Gastrocnemius medialis (tissue), 4 donors: ENCODE results near the gene PACSIN2. TPM values are rescaled to one million over a fixed set of nuclear protein-coding genes. Genes with fewer than 3 reads are reported as not detected.
A peak's percentile ranks its signal among the peaks of the same experiment; 100 is the strongest.

Source experiments
- ATAC-seq, 2 donors: fragments of 150-250 bp; one replicate each; pipeline ENCODE4 v1.9.1; 2016
- DNase-seq, 2 donors: peaks; one replicate each; pipeline ENCODE4 v3.0.0-alpha.2; 2019
- H3K27ac ChIP-seq, 4 donors: fragments of 200-600 bp; sonication (generic); 1 replicate in 1 of 4; 2 replicates in 3 of 4; pipeline ENCODE4 v1.5.1; 2016 to 2018; ENCODE audit warnings: mild to moderate bottlenecking in 2 of 4, moderate library complexity in 1 of 4
- H3K27me3 ChIP-seq, 3 donors: fragments of 200-600 bp; sonication (generic) in 2 of 3; 1 replicate in 1 of 3; 2 replicates in 2 of 3; pipeline versions ENCODE4 v1.5.1 to v1.6.0; 2016 to 2019; ENCODE audit warnings: mild to moderate bottlenecking in 1 of 3, moderate library complexity in 1 of 3
- H3K36me3 ChIP-seq, 2 donors: fragments of 200-600 bp; sonication (generic) in 1 of 2; one replicate each; pipeline ENCODE4 v1.5.1; 2017 to 2018
- H3K4me1 ChIP-seq, 2 donors: fragments of 200-600 bp; sonication (generic) in 1 of 2; one replicate each; pipeline ENCODE4 v1.5.1; 2016 to 2017; ENCODE audit warnings: mild to moderate bottlenecking in 2 of 2
- H3K4me3 ChIP-seq, 4 donors: fragments of 200-600 bp; sonication (generic) in 3 of 4; 1 replicate in 1 of 4; 2 replicates in 3 of 4; pipeline ENCODE4 v1.5.1; 2016 to 2019; ENCODE audit warnings: mild to moderate bottlenecking in 2 of 4
- H3K9me3 ChIP-seq, 3 donors: fragments of 200-600 bp; sonication (generic) in 2 of 3; 1 replicate in 1 of 3; 2 replicates in 2 of 3; pipeline ENCODE4 v1.5.1; 2016 to 2019
- CTCF ChIP-seq, 5 experiments: fragments of 450-650 bp in 3 of 5; fragments of 200-600 bp in 2 of 5; sonication (generic) in 2 of 5; IDR thresholded peaks in 4 of 5; conservative IDR thresholded peaks in 1 of 5; 1 replicate in 4 of 5; 2 replicates in 1 of 5; pipeline ENCODE4 v1.5.1; 2016 to 2019; ENCODE audit warnings: antibody characterized with exemption in 5 of 5, mild to moderate bottlenecking in 3 of 5, moderate library complexity in 3 of 5
- POLR2A ChIP-seq, 2 donors: fragments of 450-650 bp; IDR thresholded peaks; one replicate each; pipeline ENCODE4 v1.6.1; 2017; ENCODE audit warnings: antibody characterized with exemption in 2 of 2, mild to moderate bottlenecking in 2 of 2, moderate library complexity in 2 of 2
- in situ Hi-C, 4 donors: fragments of 200-750 bp; cut with MboI; loops; one replicate each; pipeline versions ENCODE4 v1.15.0 to v1.8.0; 2017; ENCODE audit warnings: low sequenced_read_pairs in 4 of 4
- intact Hi-C: fragments of 100-400 bp; cut with DNase I; formaldehyde crosslinking; loops from one replicate; pipeline ENCODE4 v1.15.1; 2023; ENCODE audit warnings: low total_unique reads
- total RNA-seq, 4 donors: library from RNA; depleted of rRNA; stranded (reverse); fragments of >200 nt; gene quantifications; one replicate each; pipeline versions ENCODE4 v1.1.0 to v1.2.3, GENCODE V29; 2016

The PACSIN2 gene
- total RNA-seq, 4 donors from 2014 or later = 37.3 to 45.9 (median 39.8) TPM

- peaks cover 79 to 83% of the 10 kb centered on the region in 2 donors for H3K4me1 ChIP-seq
- no peaks in the 10 kb centered on the region for H3K27me3 ChIP-seq
- DNase-seq (peak; percentile 81 to 90), ATAC-seq (peak; percentile 59 to 70)
- TF ChIP-seq CTCF (IDR thresholded peaks at IDR 0.05 in 4 of 5, conservative IDR thresholded peaks at IDR 0.05 in 1 of 5) = peak; percentile 53 to 64 (median 54)
- no peak for TF ChIP-seq POLR2A (IDR thresholded peaks at IDR 0.05)
- no peaks in the 10 kb centered on the region for H3K9me3 ChIP-seq
- H3K36me3 ChIP-seq = no peaks in the 10 kb centered on the region
- in situ Hi-C loops (loop anchor here in 1 of 4 donors (10.0 kb wide), 1 partner anchor 64 kb away; no protein-coding TSS in a partner anchor), intact Hi-C loops (loop anchor here (5.0 kb wide), 1 partner anchor 57 kb away; no protein-coding TSS in a partner anchor)
- no peak overlapping the region for H3K4me3 ChIP-seq
- peak overlapping the region; percentile 63 to 87 (median 78) for H3K27ac ChIP-seq
These were observed 104.6 kb downstream of the PACSIN2 start for GRCh38 chr22:42910221-42910942.

GRCh38 chr22:42909363-42910058, 105.4 kb downstream of the PACSIN2 start:
- in situ Hi-C loops (loop anchor here in 1 of 4 donors (10.0 kb wide), 1 partner anchor 65 kb away; no protein-coding TSS in a partner anchor), intact Hi-C loops (loop anchor here (1.0 to 5.0 kb wide), 3 partner anchors 58 to 262 kb away; partner anchors contain the start of gene CYB5R3)
- TF ChIP-seq POLR2A (IDR thresholded peaks at IDR 0.05) (no peak), CTCF (IDR thresholded peaks at IDR 0.05 in 4 of 5, conservative IDR thresholded peaks at IDR 0.05 in 1 of 5) (no peak)
- no peaks in the 10 kb centered on the region for H3K9me3 ChIP-seq
- H3K4me1 ChIP-seq = peaks cover 82 to 83% of the 10 kb centered on the region in 2 donors
- H3K36me3 ChIP-seq = no peaks in the 10 kb centered on the region
- DNase-seq (no peak), ATAC-seq (no peak)
- peak overlapping the region; percentile 65 to 87 (median 78) for H3K27ac ChIP-seq
- H3K4me3 ChIP-seq = no peak overlapping the region
- H3K27me3 ChIP-seq = no peaks in the 10 kb centered on the region

- intact Hi-C loops = loop anchor here (5.0 kb wide), 1 partner anchor 261 kb away; the partner anchor contains the start of gene CYB5R3
- in situ Hi-C loops = no loop called here
These were observed 106.6 kb downstream of the PACSIN2 start for GRCh38 chr22:42908374-42908746.

More at GRCh38 chr22:42908374-42908746, 106.6 kb downstream of the PACSIN2 start:
- ATAC-seq = no peak
- no peak for TF ChIP-seq POLR2A (IDR thresholded peaks at IDR 0.05)
- no peak for TF ChIP-seq CTCF (IDR thresholded peaks at IDR 0.05 in 4 of 5, conservative IDR thresholded peaks at IDR 0.05 in 1 of 5)
- H3K4me3 ChIP-seq = no peak overlapping the region
- peak overlapping the region; percentile 65 to 87 (median 77) for H3K27ac ChIP-seq
- H3K36me3 ChIP-seq = no peaks in the 10 kb centered on the region
- no peaks in the 10 kb centered on the region for H3K9me3 ChIP-seq
- H3K27me3 ChIP-seq = no peaks in the 10 kb centered on the region
- peaks cover 76 to 83% of the 10 kb centered on the region in 2 donors for H3K4me1 ChIP-seq
- no peak for DNase-seq
